ENCODE data around the gene MX2. TPM values are rescaled to one million over a fixed set of nuclear protein-coding genes. Genes with fewer than 3 reads are reported as not detected.

MX2 gene
- total RNA-seq, 4 donors from 2014 or later: 13.7 to 39.6 (median 16.3) TPM

DNA sequence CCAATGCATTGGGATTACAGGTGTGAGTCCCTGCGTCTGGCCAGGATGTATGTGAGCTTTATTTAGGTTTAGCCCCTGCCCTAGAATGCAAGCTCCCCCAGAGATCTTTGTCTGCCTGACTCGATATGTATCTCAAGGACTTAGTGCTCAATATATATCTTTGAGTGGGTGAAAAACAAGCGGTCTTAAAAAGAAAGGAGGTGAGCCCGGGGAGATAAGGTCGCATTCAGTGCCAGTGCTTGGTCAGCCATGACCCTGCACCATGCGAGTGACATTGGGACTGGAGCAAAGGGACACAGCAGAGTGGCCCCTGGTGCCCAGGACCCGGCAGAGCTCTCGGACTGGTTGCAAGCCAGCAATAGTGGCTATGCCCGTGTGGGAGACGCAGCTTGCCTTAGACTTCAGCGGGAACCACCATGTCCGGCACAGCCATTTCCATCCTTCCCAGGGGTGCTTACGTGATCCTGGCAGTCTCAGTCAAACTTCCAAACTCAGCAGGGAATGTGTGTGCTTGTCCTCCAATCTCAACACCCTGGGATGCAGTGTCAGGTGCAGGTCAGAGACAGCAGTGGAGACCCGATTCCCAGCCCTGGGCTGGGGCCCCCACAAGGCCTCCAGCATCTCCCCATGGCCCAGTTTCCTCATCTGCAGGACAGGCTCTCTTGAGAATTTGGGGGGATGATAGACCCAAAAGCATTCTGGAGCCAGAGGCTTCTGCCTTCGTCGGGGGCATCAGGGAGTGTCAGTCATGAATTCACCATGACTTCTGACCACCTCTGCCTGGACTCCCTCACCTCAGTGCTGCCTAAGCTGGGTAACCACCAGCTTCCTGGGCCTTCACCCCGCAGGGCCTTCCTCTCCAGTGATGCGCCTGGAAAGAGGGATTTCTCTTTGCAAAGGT, 1.8 kb downstream of the MX2 start:
- H3K4me3 ChIP-seq: no peak overlapping the region
- H3K4me1 ChIP-seq: peaks cover 3 to 60% (median 12%) of the 10 kb centered on the region in 4 donors
- peak overlapping the region in 3 of 4 donors; percentile 91 to 93 (median 93) for H3K27ac ChIP-seq
- H3K27me3 ChIP-seq: no peaks in the 10 kb centered on the region
- no peaks in the 10 kb centered on the region for H3K36me3 ChIP-seq
- peak in 1 of 3 donors; percentile 34 for DNase-seq
- no peaks in the 10 kb centered on the region for H3K9me3 ChIP-seq
- TF ChIP-seq, protein P1, sequence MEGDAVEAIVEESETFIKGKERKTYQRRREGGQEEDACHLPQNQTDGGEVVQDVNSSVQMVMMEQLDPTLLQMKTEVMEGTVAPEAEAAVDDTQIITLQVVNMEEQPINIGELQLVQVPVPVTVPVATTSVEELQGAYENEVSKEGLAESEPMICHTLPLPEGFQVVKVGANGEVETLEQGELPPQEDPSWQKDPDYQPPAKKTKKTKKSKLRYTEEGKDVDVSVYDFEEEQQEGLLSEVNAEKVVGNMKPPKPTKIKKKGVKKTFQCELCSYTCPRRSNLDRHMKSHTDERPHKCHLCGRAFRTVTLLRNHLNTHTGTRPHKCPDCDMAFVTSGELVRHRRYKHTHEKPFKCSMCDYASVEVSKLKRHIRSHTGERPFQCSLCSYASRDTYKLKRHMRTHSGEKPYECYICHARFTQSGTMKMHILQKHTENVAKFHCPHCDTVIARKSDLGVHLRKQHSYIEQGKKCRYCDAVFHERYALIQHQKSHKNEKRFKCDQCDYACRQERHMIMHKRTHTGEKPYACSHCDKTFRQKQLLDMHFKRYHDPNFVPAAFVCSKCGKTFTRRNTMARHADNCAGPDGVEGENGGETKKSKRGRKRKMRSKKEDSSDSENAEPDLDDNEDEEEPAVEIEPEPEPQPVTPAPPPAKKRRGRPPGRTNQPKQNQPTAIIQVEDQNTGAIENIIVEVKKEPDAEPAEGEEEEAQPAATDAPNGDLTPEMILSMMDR (IDR thresholded peaks at IDR 0.05): no peak
- TF ChIP-seq POLR2A (IDR thresholded peaks at IDR 0.05): no peak

DNA sequence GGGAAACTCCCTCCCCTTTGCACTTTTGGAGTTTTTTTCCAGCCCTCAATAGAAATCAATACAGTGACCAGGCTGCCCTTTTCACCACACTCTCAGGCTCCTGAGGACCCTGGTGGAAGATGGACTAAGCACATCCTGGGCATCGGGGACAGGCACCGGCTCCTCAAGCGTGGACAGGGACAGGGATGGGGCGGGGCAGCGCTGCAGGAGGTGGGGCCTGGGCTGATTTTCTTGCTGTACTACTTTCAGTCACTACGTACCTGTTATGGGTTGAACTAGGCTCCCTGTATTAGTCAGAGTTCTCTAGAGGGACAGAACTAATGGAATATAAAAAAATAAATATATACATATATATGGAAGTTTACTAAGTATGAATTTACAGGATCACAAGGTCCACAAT, 2.5 kb downstream of the MX2 start:
- peak in 2 of 3 donors; percentile 63 to 64 for DNase-seq
- Histone ChIP-seq H3K4me1 (peaks cover 3 to 65% (median 17%) of the 10 kb centered on the region in 4 donors), H3K27me3 (no peaks in the 10 kb centered on the region), H3K36me3 (no peaks in the 10 kb centered on the region), H3K27ac (peak overlapping the region in 1 of 4 donors; percentile 93), H3K9me3 (no peaks in the 10 kb centered on the region), H3K4me3 (no peak overlapping the region)
- no peak for TF ChIP-seq POLR2A (IDR thresholded peaks at IDR 0.05)
- TF ChIP-seq, protein P1 (IDR thresholded peaks at IDR 0.05): no peak

DNA sequence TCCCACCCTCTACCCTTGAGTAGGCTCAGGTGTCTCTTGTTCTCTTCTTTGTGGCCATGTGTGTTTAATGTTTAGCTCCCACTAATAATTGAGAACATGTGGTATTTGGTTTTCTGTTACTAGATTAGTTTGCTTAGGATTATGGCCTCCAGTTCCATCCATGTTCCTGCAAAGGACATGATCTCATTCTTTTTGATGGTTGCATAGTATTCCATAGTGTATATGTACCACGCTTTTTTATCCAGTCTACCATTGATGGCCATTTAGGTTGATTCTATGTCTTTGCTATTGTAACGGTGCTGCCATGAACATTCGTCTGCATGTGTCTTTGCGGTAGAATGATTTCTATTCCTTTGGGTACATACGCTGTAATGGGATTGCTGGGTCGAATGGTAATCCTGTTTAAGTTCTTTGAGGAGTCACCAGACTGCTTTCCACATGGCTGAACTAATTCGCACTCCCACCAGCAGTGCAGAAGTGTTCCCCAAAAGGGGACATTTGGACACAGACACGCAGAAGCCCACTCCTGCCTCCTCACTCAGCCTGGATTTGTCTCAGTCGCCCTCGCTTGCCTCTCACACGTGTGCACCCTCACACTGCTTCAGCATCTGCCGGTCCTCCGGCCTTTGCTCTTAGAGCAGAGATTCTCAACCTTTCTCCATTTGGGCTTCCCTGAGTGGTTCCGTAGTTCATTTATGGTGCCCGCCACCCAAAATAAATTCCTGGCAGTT, 3.7 kb downstream of the MX2 start:
- no peak overlapping the region for H3K27ac ChIP-seq
- H3K27me3 ChIP-seq: no peaks in the 10 kb centered on the region
- H3K4me1 ChIP-seq: peaks cover 3 to 55% (median 17%) of the 10 kb centered on the region in 4 donors
- H3K4me3 ChIP-seq: no peak overlapping the region
- DNase-seq: no peak
- no peaks in the 10 kb centered on the region for H3K36me3 ChIP-seq
- TF ChIP-seq, protein P1 (IDR thresholded peaks at IDR 0.05): no peak
- no peaks in the 10 kb centered on the region for H3K9me3 ChIP-seq

DNA sequence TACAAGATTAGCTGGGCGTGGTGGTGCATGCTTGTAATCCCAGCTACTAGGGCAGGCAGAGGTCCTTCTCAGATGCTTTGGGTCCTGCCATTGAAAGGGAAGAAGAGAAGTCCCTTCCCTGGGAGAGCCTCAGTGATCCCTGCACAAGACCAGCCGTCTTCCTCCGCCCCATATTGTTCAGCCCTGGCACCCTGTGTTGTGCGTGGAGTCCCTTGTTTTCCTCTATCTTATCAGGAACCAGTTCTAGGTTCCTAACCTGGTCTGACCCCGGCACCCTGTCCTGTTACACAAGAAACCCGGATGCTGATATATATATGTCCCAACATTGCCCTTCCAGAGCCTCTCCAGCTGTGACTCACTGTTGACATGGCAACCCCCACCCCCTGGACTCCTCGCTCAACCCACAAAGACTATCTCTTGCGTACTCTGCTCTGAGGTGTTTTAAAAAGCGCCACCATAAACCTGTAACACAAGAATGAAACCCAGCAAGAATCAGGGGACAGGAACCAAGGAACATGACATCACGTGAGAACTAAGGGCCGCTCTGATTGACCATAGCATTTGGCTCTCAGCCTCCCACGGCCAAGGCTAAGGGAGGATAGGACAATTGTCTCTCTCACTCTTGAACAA, 4.8 kb downstream of the MX2 start:
- Histone ChIP-seq H3K9me3 (no peaks in the 10 kb centered on the region), H3K4me1 (peaks cover 3 to 44% (median 17%) of the 10 kb centered on the region in 4 donors), H3K36me3 (no peaks in the 10 kb centered on the region), H3K4me3 (no peak overlapping the region), H3K27me3 (no peaks in the 10 kb centered on the region), H3K27ac (peak overlapping the region; percentile 53 to 81 (median 60))
- peak; percentile 37 to 93 (median 88) for DNase-seq
- TF ChIP-seq, protein P1 (IDR thresholded peaks at IDR 0.05): no peak
- peak in 1 of 2 donors; percentile 26 for TF ChIP-seq POLR2A (IDR thresholded peaks at IDR 0.05)

DNA sequence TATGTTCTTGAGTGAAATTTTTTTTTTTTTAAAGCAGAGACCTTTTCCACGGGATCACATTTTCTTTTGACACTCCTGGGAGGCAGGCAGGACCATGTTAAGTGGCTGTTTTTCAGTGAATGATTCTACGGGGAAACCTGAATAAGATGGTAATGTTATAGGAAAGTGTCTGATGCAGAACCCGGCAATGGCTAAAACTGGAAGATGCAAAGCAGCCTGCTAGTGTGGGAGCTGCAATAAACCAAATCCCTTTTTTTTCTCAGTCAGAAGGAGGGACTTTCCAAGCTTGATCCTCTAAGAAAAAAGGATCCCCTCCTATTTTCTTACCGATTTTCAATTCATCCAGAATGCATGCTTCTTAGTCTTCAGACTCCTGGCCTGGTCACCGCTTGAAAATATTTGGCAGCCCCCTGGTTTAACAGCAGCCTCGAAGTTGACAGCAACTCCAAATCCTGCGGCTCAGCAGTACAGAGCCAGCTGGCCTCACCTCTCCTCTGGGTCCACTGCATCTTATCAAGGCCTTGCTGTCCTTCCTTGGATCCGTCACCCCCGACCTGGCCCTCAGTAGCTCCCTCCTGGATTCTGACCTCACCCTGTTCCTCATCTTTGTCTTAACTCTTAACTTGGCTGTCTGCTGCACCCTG, 5.6 kb downstream of the MX2 start:
- peaks cover 3 to 43% (median 17%) of the 10 kb centered on the region in 4 donors for H3K4me1 ChIP-seq
- H3K27ac ChIP-seq: peak overlapping the region; percentile 53 to 81 (median 60)
- H3K36me3 ChIP-seq: no peaks in the 10 kb centered on the region
- peak in 1 of 3 donors; percentile 44 for DNase-seq
- H3K9me3 ChIP-seq: no peaks in the 10 kb centered on the region
- H3K27me3 ChIP-seq: no peaks in the 10 kb centered on the region
- TF ChIP-seq POLR2A (IDR thresholded peaks at IDR 0.05): no peak
- TF ChIP-seq, protein P1 (IDR thresholded peaks at IDR 0.05): no peak
- peak overlapping the region in 1 of 4 donors; percentile 14 for H3K4me3 ChIP-seq

Measured in Peyer's patch (tissue), 4 donors.